ENCODE data around the gene HEATR5B.
"Not testable (repeated sequence)": the region's sequence is repeated elsewhere in the genome, so short reads cannot be mapped to it uniquely, and the experiment has no call there.

HEATR5B gene

GRCh38 chr2:36952748-36953197 lies 131.4 kb downstream of the HEATR5B start:
- DNase-seq (ENCODE audit: extremely low spot score, insufficient read length, low read depth): no peak

GRCh38 chr2:36951574-36951973 lies 132.6 kb downstream of the HEATR5B start:
- DNase-seq (ENCODE audit: extremely low spot score, insufficient read length, low read depth) (no peak), FAIRE-seq (no peak)

More at GRCh38 chr2:36952748-36953197, 131.4 kb downstream of the HEATR5B start:
- FAIRE-seq: no peak

GRCh38 chr2:36951027-36951518 lies 133.1 kb downstream of the HEATR5B start:
- no peak for FAIRE-seq
- DNase-seq (ENCODE audit: extremely low spot score, insufficient read length, low read depth): no peak

- FAIRE-seq: no peak
These were observed 134.3 kb downstream of the HEATR5B start for GRCh38 chr2:36949845-36950244.

GRCh38 chr2:36945240-36945639 lies 138.9 kb downstream of the HEATR5B start:
- DNase-seq (ENCODE audit: extremely low spot score, insufficient read length, low read depth); FAIRE-seq: not testable (repeated sequence)

More at GRCh38 chr2:36949845-36950244, 134.3 kb downstream of the HEATR5B start:
- no peak for DNase-seq (ENCODE audit: extremely low spot score, insufficient read length, low read depth)

- DNase-seq (ENCODE audit: extremely low spot score, insufficient read length, low read depth) (no peak), FAIRE-seq (no peak)
These were observed 142.3 kb downstream of the HEATR5B start for GRCh38 chr2:36941867-36942266.

- not testable (repeated sequence) for FAIRE-seq; DNase-seq (ENCODE audit: extremely low spot score, insufficient read length, low read depth)
These were observed 147.6 kb downstream of the HEATR5B start for GRCh38 chr2:36936526-36936925.

GRCh38 chr2:36931688-36932087 lies 152.5 kb downstream of the HEATR5B start:
- not testable (repeated sequence) for FAIRE-seq; DNase-seq (ENCODE audit: extremely low spot score, insufficient read length, low read depth)

Data from GM18507 (cell line).